IPS-NIHi7 (cell line): Measurements from ENCODE around the gene AACS.

Experiments used
- DNase-seq: peaks from one replicate; pipeline ENCODE4 v3.0.0; 2012; ENCODE audit warnings: mixed read lengths; ENCODE audit errors: extremely low spot score

Gene AACS

GRCh38 chr12:125152463-125152862 is 87.2 kb downstream of the AACS start:
- DNase-seq, result no peak

GRCh38 chr12:125155366-125155765 is 90.1 kb downstream of the AACS start:
- DNase-seq, result no peak

- no peak for DNase-seq
Measured at GRCh38 chr12:125157177-125157576, 91.9 kb downstream of the AACS start.

GRCh38 chr12:125159702-125160101 is 94.5 kb downstream of the AACS start:
- peak; percentile 55 for DNase-seq

- no peak for DNase-seq
Measured at GRCh38 chr12:125160281-125160955, 95.2 kb downstream of the AACS start.

GRCh38 chr12:125161712-125162022 is 96.4 kb downstream of the AACS start:
- no peak for DNase-seq

GRCh38 chr12:125162489-125163028 is 97.3 kb downstream of the AACS start:
- DNase-seq, result no peak

- DNase-seq, result no peak
Measured at GRCh38 chr12:125163148-125163547, 97.9 kb downstream of the AACS start.

- DNase-seq, result no peak
Measured at GRCh38 chr12:125164541-125164940, 99.3 kb downstream of the AACS start.

- DNase-seq, result no peak
Measured at GRCh38 chr12:125166041-125166440, 100.8 kb downstream of the AACS start.

GRCh38 chr12:125167658-125168057 is 102.4 kb downstream of the AACS start:
- no peak for DNase-seq

- DNase-seq, result no peak
Measured at GRCh38 chr12:125169451-125169850, 104.2 kb downstream of the AACS start.

GRCh38 chr12:125169870-125170269 is 104.6 kb downstream of the AACS start:
- no peak for DNase-seq

GRCh38 chr12:125171267-125171666 is 106.0 kb downstream of the AACS start:
- DNase-seq, result no peak

- no peak for DNase-seq
Measured at GRCh38 chr12:125172231-125172850, 107.1 kb downstream of the AACS start.

- DNase-seq, result no peak
Measured at GRCh38 chr12:125175576-125175975, 110.3 kb downstream of the AACS start.

- no peak for DNase-seq
Measured at GRCh38 chr12:125178222-125178621, 113.0 kb downstream of the AACS start.

GRCh38 chr12:125180144-125180543 is 114.9 kb downstream of the AACS start:
- DNase-seq, result no peak

- DNase-seq, result no peak
Measured at GRCh38 chr12:125181107-125181506, 115.9 kb downstream of the AACS start.

- peak; percentile 92 for DNase-seq
Measured at GRCh38 chr12:125183187-125184067, 118.2 kb downstream of the AACS start.

- no peak for DNase-seq
Measured at GRCh38 chr12:125184213-125184967, 119.2 kb downstream of the AACS start.

- peak; percentile 51 for DNase-seq
Measured at GRCh38 chr12:125185311-125185739, 120.1 kb downstream of the AACS start.
